Lower leg skin (tissue), 3 donors: ENCODE data around the gene GMPR.

ENCODE experiments used
- POLR2A ChIP-seq, 2 donors: fragments of 450-650 bp; IDR thresholded peaks; one replicate each; pipeline ENCODE4 v1.6.1; 2016 to 2017; ENCODE audit warnings: antibody characterized with exemption in 2 of 2, mild to moderate bottlenecking in 1 of 2, moderate library complexity in 1 of 2
- TF ChIP-seq, protein P1 (sequence below), 3 donors: fragments of 450-650 bp; IDR thresholded peaks; one replicate each; pipeline ENCODE4 v1.5.1; 2016; ENCODE audit warnings: antibody characterized with exemption in 3 of 3, mild to moderate bottlenecking in 3 of 3, moderate library complexity in 2 of 3

DNA sequence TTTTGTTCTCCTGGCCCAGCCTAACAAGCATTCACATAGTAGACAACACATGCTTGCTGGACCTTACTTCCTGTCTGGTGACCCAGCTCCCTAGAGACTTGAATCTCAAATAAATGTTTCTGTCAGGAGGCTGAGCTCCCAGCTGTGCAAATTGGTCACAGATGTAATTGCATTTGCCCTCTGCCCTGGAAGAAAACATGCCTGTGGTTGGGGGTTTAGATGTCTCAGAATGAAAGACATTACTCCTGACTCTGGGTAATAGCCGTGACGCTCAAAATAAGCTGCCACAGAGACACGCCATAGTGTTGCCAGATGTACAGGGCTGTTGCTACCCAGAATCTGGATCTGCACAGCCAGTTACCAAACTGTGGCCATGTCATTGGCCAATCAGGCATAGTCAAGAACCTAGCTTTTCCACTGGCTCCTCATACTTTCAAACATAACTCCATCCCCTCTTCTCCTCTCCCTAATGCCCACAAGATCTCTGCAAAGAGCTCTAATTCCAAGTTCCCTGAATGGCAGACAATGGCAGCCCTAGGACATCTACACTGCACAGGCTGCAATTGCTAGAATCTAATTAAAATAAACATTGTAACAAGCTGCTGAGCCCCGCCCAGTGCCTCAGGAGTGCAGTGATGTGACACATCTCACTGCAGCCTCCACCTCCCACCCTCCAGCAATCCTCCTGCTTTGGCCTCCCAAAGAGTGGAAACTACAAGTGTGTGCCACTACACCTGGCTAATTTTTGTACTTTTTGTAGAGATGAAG is 32.8 kb upstream of the GMPR start:
- TF ChIP-seq, protein P1, sequence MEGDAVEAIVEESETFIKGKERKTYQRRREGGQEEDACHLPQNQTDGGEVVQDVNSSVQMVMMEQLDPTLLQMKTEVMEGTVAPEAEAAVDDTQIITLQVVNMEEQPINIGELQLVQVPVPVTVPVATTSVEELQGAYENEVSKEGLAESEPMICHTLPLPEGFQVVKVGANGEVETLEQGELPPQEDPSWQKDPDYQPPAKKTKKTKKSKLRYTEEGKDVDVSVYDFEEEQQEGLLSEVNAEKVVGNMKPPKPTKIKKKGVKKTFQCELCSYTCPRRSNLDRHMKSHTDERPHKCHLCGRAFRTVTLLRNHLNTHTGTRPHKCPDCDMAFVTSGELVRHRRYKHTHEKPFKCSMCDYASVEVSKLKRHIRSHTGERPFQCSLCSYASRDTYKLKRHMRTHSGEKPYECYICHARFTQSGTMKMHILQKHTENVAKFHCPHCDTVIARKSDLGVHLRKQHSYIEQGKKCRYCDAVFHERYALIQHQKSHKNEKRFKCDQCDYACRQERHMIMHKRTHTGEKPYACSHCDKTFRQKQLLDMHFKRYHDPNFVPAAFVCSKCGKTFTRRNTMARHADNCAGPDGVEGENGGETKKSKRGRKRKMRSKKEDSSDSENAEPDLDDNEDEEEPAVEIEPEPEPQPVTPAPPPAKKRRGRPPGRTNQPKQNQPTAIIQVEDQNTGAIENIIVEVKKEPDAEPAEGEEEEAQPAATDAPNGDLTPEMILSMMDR (IDR thresholded peaks at IDR 0.05): no peak
- no peak for TF ChIP-seq POLR2A (IDR thresholded peaks at IDR 0.05)
